ENCODE results near the gene OSBPL5.
A peak's percentile ranks its signal among the peaks of the same experiment; 100 is the strongest.

- peak; percentile 84 for TF ChIP-seq CTCF (IDR thresholded peaks at IDR 0.05; ENCODE audit: low read depth, low read length)
- no peak for TF ChIP-seq POLR2A (IDR thresholded peaks at IDR 0.05; ENCODE audit: extremely low read depth, insufficient read length)
- TF ChIP-seq, protein P1, sequence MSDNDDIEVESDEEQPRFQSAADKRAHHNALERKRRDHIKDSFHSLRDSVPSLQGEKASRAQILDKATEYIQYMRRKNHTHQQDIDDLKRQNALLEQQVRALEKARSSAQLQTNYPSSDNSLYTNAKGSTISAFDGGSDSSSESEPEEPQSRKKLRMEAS (IDR thresholded peaks at IDR 0.05; ENCODE audit: low read depth, low read length) = 0 out of 2 replicates have a peak, but pooled peaks have one; percentile 48
These were observed 73.1 kb downstream of the OSBPL5 start for GRCh38 chr11:3091846-3092602.

Measured in NB4 (cell line).